Esophagus mucosa (tissue), 1 donor: ENCODE data around the gene DHRS2. TPM values are rescaled to one million over a fixed set of nuclear protein-coding genes. Genes with fewer than 3 reads are reported as not detected.
"Not testable (repeated sequence)": the region's sequence is repeated elsewhere in the genome, so short reads cannot be mapped to it uniquely, and the experiment has no call there.

Experiments used
- ATAC-seq: fragments of 200-7000 bp; cut with Tn5 transposase; one replicate; pipeline ENCODE4 v1.9.1; 2020
- total RNA-seq: library from RNA; stranded (reverse); gene quantifications from one replicate; pipeline ENCODE4 v1.2.4, GENCODE V29; 2023
- donor health status: DM: yes; HTN: yes; CAD: no.

DHRS2 gene
- total RNA-seq = not detected

GRCh38 chr14:23636317-23637211 lies at the start of gene DHRS2:
Gene DHRS2 (plus strand): TSS chr14:23636364. CDS start chr14:23638865, 2,501 bp downstream.
- ATAC-seq = no peak

- ATAC-seq = peak; percentile 83
Observed at GRCh38 chr14:23588884-23589598, 47.1 kb upstream of the DHRS2 start.

DNA sequence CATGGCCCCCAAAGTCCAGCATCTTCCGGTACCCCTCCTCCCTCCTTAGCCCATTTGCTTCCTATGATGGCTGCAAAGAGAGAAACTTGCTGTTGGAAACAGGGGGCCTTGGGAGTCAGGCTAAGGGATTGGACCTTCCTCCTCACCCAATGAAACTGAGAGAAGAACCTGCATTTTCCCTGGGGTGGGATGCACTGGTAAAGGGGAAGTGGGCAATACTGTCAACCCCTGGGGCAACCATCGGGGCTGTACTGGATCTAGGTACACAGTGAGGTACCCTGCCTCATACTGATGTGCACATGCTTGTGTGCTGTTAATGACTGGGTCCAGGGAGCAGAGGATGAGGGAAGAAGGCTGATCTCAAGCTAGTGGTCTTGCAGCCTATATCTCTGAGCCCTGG lies 46.6 kb upstream of the DHRS2 start:
- ATAC-seq = no peak

- ATAC-seq = no peak
Observed at GRCh38 chr14:23590198-23590597, 46.0 kb upstream of the DHRS2 start.

DNA sequence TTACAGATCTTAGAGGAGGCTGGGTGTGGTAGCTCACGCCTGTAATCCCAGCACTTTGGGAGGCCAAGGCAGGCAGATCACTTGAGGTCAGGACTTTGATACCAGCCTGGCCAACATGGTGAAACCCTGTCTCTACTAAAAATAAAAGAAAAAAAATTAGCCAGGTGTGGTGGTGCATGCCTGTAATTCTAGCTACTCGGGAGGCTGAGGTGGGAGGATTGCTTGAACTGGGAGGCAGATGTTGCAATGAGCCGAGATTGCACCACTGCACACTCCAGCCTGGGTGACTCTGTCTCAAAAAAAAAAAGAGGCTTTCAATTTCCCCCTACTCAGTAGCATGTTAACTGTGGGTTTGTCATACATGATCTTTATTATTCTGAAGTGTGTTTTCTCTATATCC lies 42.0 kb upstream of the DHRS2 start:
- not testable (repeated sequence) for ATAC-seq

DNA sequence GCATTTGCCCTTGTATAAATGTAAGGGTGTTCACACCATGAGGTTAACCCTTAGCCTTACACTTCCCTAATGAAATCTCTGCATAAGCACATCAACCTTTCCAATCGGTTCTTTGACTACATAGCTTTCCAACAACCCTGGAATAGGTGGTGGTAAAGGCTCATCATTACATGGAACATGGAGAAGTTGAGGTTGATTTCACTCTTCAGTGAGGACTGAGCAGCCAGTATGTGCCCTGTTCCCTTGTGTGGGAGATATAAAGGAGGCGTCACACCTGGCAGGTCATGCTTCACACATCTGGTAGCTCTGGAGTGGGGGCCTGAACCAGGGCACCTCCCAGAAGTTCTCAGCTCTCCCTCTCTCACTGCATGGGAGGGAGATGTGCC lies 35.8 kb upstream of the DHRS2 start:
- no peak for ATAC-seq

DNA sequence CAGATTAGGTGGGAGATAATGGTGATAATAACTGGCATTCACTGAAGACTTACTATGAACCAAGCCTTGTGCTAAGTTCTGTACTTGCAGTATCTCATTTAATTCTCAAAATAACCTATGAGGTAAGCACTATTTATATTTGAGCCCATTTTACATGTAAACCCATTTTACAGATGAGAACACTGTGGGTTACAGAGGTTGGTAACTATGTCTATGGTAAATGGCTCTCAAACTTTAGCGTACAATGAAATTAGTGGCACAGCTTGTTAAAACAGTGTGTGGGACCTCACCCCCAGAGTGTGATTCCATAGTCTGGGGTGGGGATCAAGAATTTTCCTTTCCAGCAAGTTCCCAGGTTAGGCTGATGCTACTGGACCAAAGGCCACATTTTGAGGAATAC lies 35.4 kb upstream of the DHRS2 start:
- no peak for ATAC-seq

DNA sequence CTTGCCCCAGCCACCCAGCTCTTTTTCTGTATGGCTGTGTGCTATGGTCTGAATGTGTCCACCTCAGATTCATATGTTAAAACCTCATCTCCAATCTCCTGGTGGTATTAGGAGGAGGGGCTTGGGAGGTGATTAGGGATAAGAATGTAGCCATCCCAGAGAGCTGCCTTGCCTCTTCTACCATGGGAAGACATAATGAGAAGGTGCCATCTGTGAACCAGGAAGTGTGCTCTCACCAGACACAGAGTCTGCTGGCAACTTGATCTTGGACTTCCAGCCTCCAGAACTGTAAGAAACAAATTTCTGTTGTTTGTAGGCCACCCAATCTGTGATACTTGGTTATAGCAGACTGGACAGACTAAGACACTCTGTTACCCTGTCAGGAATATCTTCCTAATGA lies 34.7 kb upstream of the DHRS2 start:
- ATAC-seq = no peak

DNA sequence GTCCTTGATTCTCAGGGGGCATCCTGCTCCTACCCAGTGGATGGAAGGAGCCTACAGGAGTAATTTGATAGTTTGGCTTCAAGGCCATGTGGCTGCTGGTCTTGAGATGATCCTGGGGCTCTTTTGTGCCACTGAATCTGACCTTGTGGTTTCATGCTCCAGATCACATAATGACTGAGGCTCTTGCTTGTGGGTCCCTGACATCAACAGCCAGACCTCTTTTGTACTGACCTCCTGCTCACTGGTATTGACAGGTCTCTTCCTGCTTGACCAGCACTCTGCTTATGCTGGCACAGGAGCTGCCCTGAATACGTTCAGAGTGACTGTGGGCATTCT lies 34.4 kb upstream of the DHRS2 start:
- ATAC-seq = no peak

GRCh38 chr14:23602181-23603095 lies 33.7 kb upstream of the DHRS2 start:
- no peak for ATAC-seq

- ATAC-seq = no peak
Observed at GRCh38 chr14:23603103-23603502, 33.1 kb upstream of the DHRS2 start.

- ATAC-seq = no peak
Observed at GRCh38 chr14:23604148-23604547, 32.0 kb upstream of the DHRS2 start.

DNA sequence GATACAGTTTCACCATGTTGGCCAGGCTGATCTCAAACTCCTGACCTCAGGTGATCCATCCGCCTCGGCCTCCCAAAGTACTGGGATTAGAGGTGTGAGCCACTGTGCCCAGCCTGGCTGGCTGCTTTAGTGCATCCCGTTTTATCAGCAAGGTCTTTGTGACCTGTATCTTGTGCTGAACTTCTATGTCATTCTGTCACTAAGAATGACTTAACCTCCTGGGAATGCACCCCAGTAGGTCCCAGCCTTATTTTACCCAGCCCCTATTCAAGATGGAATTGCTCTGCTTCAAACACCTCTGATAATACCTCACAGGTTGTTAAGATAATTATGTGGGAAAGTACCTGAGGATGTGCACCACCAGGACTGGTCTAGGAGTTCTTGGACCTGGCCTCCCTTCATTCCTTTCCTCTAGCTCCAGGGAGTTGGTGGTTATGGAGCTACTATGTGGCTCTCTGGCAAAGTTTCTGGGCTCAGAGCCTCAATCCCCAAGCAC lies 31.4 kb upstream of the DHRS2 start:
- no peak for ATAC-seq

DNA sequence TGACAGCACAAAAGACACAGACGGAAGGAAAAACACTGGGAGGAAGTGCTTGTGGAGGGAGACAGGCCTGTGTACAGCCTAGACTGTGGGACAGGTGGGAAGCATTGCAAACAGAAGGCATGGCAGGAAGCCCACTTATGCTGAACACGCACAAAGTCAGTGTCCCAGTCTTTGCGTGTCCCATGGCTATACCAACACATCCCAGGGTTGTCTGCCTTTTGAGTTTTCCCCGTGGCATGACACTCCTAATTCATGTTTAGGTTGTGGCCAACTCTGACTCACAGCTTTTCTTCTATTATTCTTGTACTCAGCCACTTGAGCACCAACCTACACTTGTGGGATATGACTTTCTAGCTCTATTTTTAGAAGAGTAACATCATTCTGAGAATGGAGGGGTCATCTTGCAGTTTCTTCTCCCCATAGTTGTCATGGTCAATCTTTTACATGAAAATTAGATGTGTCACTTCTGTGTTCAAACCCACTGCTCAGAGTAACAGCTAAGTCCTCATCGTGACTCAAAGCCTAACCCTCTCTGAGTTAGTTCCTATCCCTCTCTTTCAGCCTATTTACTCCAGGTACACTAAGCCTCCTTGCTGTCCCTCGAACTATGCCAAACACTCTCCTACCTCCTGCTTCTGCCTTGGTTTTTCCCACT lies 30.1 kb upstream of the DHRS2 start:
- peak; percentile 26 for ATAC-seq

DNA sequence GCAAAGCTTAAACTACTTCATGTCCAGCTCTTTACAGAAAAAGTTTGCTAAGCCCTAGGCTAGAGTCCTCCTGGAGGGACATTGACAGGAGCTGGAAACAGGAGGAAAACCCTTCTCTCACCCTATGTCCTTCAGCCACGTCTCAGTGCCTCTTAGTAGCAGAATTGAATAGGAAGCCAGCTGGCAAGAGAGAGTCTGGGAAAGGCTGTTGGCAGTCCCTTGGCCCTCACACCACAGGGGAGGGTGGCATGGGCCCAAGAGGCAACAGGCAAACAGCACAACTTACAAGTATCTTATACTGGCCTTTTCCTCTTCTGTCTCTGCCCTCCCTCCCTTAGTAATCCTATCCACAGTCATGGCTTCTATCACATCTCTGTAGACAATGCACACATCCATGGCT lies 27.7 kb upstream of the DHRS2 start:
- no peak for ATAC-seq

GRCh38 chr14:23609001-23609400 lies 27.2 kb upstream of the DHRS2 start:
- ATAC-seq = no peak

DNA sequence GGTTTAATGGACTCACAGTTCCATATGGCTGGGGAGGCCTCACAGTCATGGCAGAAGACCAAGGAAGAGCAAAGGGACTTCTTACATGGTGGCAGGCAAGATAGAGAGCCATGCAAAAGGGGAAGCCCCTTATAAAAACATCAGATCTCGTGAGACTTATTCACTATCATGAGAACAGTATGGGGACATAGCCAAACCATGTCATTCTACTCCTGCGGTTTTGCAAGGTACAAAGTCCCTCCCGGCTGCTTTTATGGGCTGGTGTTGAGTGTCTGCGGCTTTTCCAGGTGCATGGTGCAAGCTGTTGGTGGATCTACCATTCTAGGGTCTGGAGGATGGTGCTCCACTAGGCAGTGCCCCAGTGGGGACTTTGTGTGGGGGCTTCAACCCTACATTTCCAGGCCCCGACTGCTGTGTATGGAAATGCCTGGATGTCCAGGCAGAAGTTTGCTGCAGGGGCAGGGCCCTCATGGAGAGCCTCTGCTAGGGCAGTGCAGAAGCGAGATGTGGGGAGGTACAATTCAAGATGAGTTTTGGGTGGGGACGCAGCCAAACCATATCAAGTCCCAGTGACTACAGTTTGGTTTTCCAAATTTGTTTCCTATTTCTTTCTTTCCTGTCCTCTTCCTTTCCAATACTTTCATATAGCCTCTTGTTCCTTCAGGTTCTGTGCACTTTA lies 26.6 kb upstream of the DHRS2 start:
- ATAC-seq = not testable (repeated sequence)

GRCh38 chr14:23610090-23610814 lies 25.9 kb upstream of the DHRS2 start:
- ATAC-seq = no peak

- ATAC-seq = no peak
Observed at GRCh38 chr14:23610815-23611289, 25.3 kb upstream of the DHRS2 start.

GRCh38 chr14:23612354-23612732 lies 23.8 kb upstream of the DHRS2 start:
- no peak for ATAC-seq

GRCh38 chr14:23612802-23613201 lies 23.4 kb upstream of the DHRS2 start:
- ATAC-seq = no peak
